KMS-11 (cell line): ENCODE results near the gene WSCD2.

Experiments
- H2AFZ ChIP-seq: fragments of 200-600 bp; sonication (generic); 2 replicates; pipeline ENCODE4 v1.6.1; 2016; ENCODE audit warnings: antibody characterized with exemption, mixed run types, low read depth
- H3K27ac ChIP-seq: fragments of 200-600 bp; sonication (generic); 2 replicates; pipeline ENCODE4 v1.6.1; 2016; ENCODE audit warnings: mild to moderate bottlenecking, mixed run types
- H3K27me3 ChIP-seq: fragments of 200-600 bp; sonication (generic); 2 replicates; pipeline ENCODE4 v1.6.1; 2017; ENCODE audit warnings: mild to moderate bottlenecking, low read depth, mixed run types, moderate library complexity; ENCODE audit not compliant: insufficient read depth
- H3K36me3 ChIP-seq: fragments of 200-600 bp; sonication (generic); 2 replicates; pipeline ENCODE4 v1.6.1; 2017; ENCODE audit warnings: mild to moderate bottlenecking, mixed run types; ENCODE audit not compliant: insufficient read depth
- H3K4me1 ChIP-seq: fragments of 200-600 bp; sonication (generic); 2 replicates; pipeline ENCODE4 v1.6.1; 2016; ENCODE audit warnings: mild to moderate bottlenecking, low read depth, mixed run types; ENCODE audit not compliant: poor library complexity, severe bottlenecking
- H3K4me2 ChIP-seq: fragments of 200-600 bp; sonication (generic); 2 replicates; pipeline ENCODE4 v1.7.0; 2016; ENCODE audit warnings: mild to moderate bottlenecking, mixed run types
- H3K4me3 ChIP-seq: fragments of 200-600 bp; sonication (generic); IDR thresholded peaks from 2 replicates; pipeline ENCODE4 v1.6.1; 2017; ENCODE audit warnings: low read depth, low read length, mixed read lengths; ENCODE audit not compliant: insufficient read depth
- H3K79me2 ChIP-seq: fragments of 200-600 bp; sonication (generic); 2 replicates; pipeline ENCODE4 v1.6.1; 2016; ENCODE audit warnings: low read depth, mixed run types; ENCODE audit not compliant: insufficient read depth
- H3K9ac ChIP-seq: fragments of 200-600 bp; sonication (generic); 2 replicates; pipeline ENCODE4 v1.6.1; 2016; ENCODE audit warnings: mild to moderate bottlenecking, mixed run types
- H4K20me1 ChIP-seq: fragments of 200-600 bp; sonication (generic); 2 replicates; pipeline ENCODE4 v1.6.1; 2016; ENCODE audit warnings: mild to moderate bottlenecking, mixed run types; ENCODE audit not compliant: insufficient read depth
- CTCF ChIP-seq: fragments of 200-600 bp; sonication (generic); conservative IDR thresholded peaks from 2 replicates; pipeline ENCODE4 v1.6.1; 2017; ENCODE audit warnings: low read depth, mild to moderate bottlenecking, antibody characterized with exemption, low read length, moderate library complexity, mixed read lengths

The WSCD2 gene

DNA sequence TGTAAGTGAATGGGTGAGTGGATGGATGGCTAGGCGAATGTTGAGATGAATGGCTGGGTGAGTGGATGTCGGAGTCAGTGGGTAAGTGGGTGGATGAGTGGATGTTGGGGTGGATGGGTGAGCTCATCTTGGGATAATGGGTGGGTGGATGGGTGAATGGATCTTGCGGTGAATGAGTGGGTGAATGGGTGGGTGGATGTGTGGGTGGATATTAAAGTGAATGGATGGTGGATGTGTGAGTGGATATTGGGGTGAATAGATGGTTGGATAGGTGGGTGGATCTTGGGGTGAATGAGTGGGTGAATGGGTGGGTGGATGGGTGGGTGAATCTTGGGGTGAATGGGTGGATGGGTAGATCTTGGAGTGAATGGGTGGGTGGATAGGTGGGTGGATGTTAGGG, 158.1 kb downstream of the WSCD2 start:
- Histone ChIP-seq H4K20me1 (no peaks in the 10 kb centered on the region), H3K27me3 (no peaks in the 10 kb centered on the region), H3K4me1 (no peaks in the 10 kb centered on the region), H3K4me2 (no peak overlapping the region), H3K4me3 (no peak overlapping the region), H3K79me2 (no peaks in the 10 kb centered on the region), H2AFZ (no peak overlapping the region), H3K36me3 (no peaks in the 10 kb centered on the region), H3K27ac (no peak overlapping the region), H3K9ac (no peak overlapping the region)
- TF ChIP-seq CTCF, result no peak

- TF ChIP-seq CTCF, result no peak
- H3K27me3 ChIP-seq, result no peaks in the 10 kb centered on the region
- no peak overlapping the region for H2AFZ ChIP-seq
- H4K20me1 ChIP-seq, result no peaks in the 10 kb centered on the region
- H3K4me1 ChIP-seq, result no peaks in the 10 kb centered on the region
- no peak overlapping the region for H3K4me2 ChIP-seq
- no peaks in the 10 kb centered on the region for H3K36me3 ChIP-seq
- H3K79me2 ChIP-seq, result no peaks in the 10 kb centered on the region
- no peak overlapping the region for H3K27ac ChIP-seq
- H3K9ac ChIP-seq, result no peak overlapping the region
- no peak overlapping the region for H3K4me3 ChIP-seq
Measured at GRCh38 chr12:108289350-108290161, 160.5 kb downstream of the WSCD2 start.

DNA sequence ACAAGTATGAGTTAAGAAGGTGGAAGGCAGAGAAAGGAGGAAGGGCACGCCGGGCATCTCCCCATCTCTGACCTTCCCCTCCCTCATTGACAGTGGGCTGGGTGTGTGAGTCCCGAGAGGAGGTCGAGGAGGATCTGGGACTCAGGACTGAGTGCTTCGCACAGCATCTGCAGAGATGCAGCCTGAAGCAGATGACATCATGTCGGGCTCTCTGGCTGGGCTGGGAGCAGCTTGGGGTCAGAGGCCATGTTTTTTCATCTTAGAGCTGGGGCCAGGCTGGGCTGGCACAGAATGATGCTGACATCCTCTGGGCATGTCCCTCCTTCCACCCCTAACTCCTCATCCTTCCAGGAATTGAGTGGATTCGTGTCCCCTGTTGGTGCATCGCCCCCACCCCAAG, 166.6 kb downstream of the WSCD2 start:
- no peak overlapping the region for H3K4me3 ChIP-seq
- H3K79me2 ChIP-seq, result no peaks in the 10 kb centered on the region
- no peak overlapping the region for H2AFZ ChIP-seq
- H3K4me1 ChIP-seq, result no peaks in the 10 kb centered on the region
- H3K4me2 ChIP-seq, result no peak overlapping the region
- no peak overlapping the region for H3K27ac ChIP-seq
- no peak overlapping the region for H3K9ac ChIP-seq
- H3K36me3 ChIP-seq, result no peaks in the 10 kb centered on the region
- no peak for TF ChIP-seq CTCF
- H4K20me1 ChIP-seq, result no peaks in the 10 kb centered on the region
- no peaks in the 10 kb centered on the region for H3K27me3 ChIP-seq

- Histone ChIP-seq H3K79me2 (no peaks in the 10 kb centered on the region), H3K4me2 (no peak overlapping the region), H3K9ac (no peak overlapping the region), H3K4me1 (no peaks in the 10 kb centered on the region), H4K20me1 (no peaks in the 10 kb centered on the region), H3K27ac (no peak overlapping the region), H2AFZ (no peak overlapping the region), H3K36me3 (no peaks in the 10 kb centered on the region), H3K27me3 (no peaks in the 10 kb centered on the region), H3K4me3 (no peak overlapping the region)
- no peak for TF ChIP-seq CTCF
Measured at GRCh38 chr12:108296945-108297344, 167.9 kb downstream of the WSCD2 start.
